Immature natural killer cell (primary cell): Measurements from ENCODE around the gene KLHL26. TPM values are rescaled to one million over a fixed set of nuclear protein-coding genes. Genes with fewer than 3 reads are reported as not detected.
"Not testable (repeated sequence)": the region's sequence is repeated elsewhere in the genome, so short reads cannot be mapped to it uniquely, and the experiment has no call there.

ENCODE experiments used
- DNase-seq, 3 donors: peaks; one replicate each; pipeline ENCODE4 v3.0.0; 2022; ENCODE audit warnings: mixed read lengths in 1 of 3
- H3K27ac Mint-ChIP-seq, 6 donors: one replicate each; pipeline ENCODE4 v1.8.0; 2020; ENCODE audit warnings: mixed read lengths in 6 of 6, mild to moderate bottlenecking in 5 of 6, inconsistent platforms in 4 of 6, moderate library complexity in 3 of 6
- H3K27me3 Mint-ChIP-seq, 3 donors: one replicate each; pipeline ENCODE4 v1.8.0; 2020 to 2021; ENCODE audit warnings: low read depth in 3 of 3, mild to moderate bottlenecking in 3 of 3, mixed read lengths in 3 of 3, moderate library complexity in 3 of 3, inconsistent platforms in 1 of 3
- H3K36me3 Mint-ChIP-seq, 3 donors: one replicate each; pipeline ENCODE4 v1.8.0; 2020; ENCODE audit warnings: mixed read lengths in 3 of 3, inconsistent platforms in 2 of 3, mild to moderate bottlenecking in 2 of 3
- H3K4me1 Mint-ChIP-seq, 2 donors: one replicate each; pipeline ENCODE4 v1.8.0; 2020; ENCODE audit warnings: inconsistent platforms in 2 of 2, mild to moderate bottlenecking in 2 of 2, mixed read lengths in 2 of 2, moderate library complexity in 1 of 2
- H3K4me3 Mint-ChIP-seq, 5 donors: one replicate each; pipeline ENCODE4 v1.8.0; 2020; ENCODE audit warnings: mild to moderate bottlenecking in 5 of 5, mixed read lengths in 5 of 5, inconsistent platforms in 3 of 5, moderate library complexity in 3 of 5
- H3K9me3 Mint-ChIP-seq, 6 donors: one replicate each; pipeline ENCODE4 v1.8.0; 2020; ENCODE audit warnings: mild to moderate bottlenecking in 6 of 6, mixed read lengths in 6 of 6, inconsistent platforms in 4 of 6, moderate library complexity in 3 of 6
- polyA plus RNA-seq, 3 donors: library from polyadenylated mRNA; unstranded; fragments of 300-500 nt; fragmentation: Illumina TruSeq; gene quantifications; one replicate each; pipeline ENCODE4 v1.2.3, GENCODE V29; 2021

Gene KLHL26
- polyA plus RNA-seq, 3 donors from 2014 or later: 1.6 to 4.8 (median 4.5) TPM

DNA sequence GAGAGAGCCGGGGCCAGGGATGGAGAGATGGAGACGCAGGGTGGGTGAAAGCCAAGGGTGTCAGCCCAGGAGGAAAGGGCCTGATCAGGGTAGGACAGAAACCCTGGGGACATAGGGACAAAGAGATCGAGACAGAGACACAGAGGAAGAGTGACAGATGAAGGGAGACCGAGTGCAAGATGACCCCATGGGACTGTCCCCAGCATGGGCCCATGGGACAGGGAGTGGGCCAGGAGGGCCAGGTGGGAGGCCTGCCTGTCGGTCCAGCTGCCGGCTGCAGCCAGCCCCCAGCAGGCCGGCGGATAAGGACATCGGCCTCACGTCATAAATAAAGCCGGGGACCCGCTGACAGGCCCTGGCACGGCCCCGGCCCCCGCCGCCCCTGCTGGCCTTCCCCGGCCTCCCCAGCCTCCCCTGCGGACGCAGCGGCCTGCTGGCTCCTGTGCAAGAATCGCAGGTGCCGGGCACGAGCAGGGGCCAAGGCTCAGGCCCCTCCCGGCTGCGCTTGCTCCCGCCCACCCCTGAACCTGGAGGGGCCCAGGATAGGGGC, 41.9 kb upstream of the KLHL26 start:
- H3K4me3 Mint-ChIP-seq: peak overlapping the region; percentile 79 to 86 (median 85)
- no peaks in the 10 kb centered on the region for H3K36me3 Mint-ChIP-seq
- DNase-seq: no peak
- H3K9me3 Mint-ChIP-seq: peaks cover 0 to 1% (median 0%) of the 10 kb centered on the region in 6 donors
- peak overlapping the region in 3 of 6 donors; percentile 78 to 86 (median 85) for H3K27ac Mint-ChIP-seq
- peaks cover 21 to 30% of the 10 kb centered on the region in 2 donors for H3K4me1 Mint-ChIP-seq
- peaks cover 2 to 6% (median 4%) of the 10 kb centered on the region in 3 donors for H3K27me3 Mint-ChIP-seq

DNA sequence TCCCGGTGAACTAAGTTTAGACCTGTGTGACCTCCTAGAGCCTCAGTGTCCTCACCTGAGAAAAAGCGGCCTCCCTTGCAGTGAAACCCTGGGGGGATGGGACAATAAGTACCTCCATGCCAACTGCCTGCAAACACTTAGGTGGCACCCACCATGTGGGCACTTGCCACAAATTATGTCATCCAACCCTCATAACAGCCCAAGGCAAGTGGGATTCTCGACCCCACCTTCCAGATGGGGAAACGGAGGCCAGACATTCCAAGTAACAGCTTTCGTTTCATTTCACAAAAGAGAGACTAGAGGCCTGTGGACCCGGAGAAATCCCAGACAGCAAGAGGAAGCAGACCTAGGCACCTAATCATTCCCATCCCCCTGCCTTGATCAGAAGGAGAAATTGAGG, 41.4 kb upstream of the KLHL26 start:
- peak overlapping the region in 1 of 6 donors; percentile 31 for H3K27ac Mint-ChIP-seq
- peaks cover 0 to 1% (median 0%) of the 10 kb centered on the region in 6 donors for H3K9me3 Mint-ChIP-seq
- no peak for DNase-seq
- H3K4me3 Mint-ChIP-seq: peak overlapping the region; percentile 33 to 63 (median 58)
- peaks cover 2 to 4% (median 4%) of the 10 kb centered on the region in 3 donors for H3K27me3 Mint-ChIP-seq
- no peaks in the 10 kb centered on the region for H3K36me3 Mint-ChIP-seq
- peaks cover 17 to 25% of the 10 kb centered on the region in 2 donors for H3K4me1 Mint-ChIP-seq

DNA sequence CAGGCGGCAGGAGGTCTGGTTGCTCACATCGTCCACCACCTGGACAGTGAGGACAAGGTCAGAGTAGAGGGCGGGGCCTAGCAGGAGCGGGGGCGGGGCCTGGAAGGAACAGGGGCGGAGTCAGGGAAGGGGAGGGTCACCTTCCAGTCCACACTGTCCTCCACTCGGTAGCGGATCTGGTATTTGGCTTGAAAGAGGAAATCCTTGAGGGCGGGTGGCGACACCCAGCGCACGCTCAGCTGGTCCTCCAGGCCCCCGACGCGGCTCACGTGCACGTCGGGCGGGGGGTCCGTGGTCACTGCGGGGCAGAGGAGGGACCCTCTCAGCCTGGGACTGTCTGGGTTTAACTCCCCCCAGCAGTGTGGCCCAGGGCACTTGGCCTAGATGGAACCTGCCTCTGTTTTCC, 40.1 kb upstream of the KLHL26 start:
- Mint-ChIP-seq H3K9me3 (peaks cover 0 to 1% (median 0%) of the 10 kb centered on the region in 6 donors), H3K4me3 (peak overlapping the region in 1 of 5 donors; percentile 9), H3K4me1 (peaks cover 11 to 17% of the 10 kb centered on the region in 2 donors), H3K36me3 (no peaks in the 10 kb centered on the region), H3K27ac (no peak overlapping the region), H3K27me3 (peaks cover 2 to 4% (median 3%) of the 10 kb centered on the region in 3 donors)
- no peak for DNase-seq

DNA sequence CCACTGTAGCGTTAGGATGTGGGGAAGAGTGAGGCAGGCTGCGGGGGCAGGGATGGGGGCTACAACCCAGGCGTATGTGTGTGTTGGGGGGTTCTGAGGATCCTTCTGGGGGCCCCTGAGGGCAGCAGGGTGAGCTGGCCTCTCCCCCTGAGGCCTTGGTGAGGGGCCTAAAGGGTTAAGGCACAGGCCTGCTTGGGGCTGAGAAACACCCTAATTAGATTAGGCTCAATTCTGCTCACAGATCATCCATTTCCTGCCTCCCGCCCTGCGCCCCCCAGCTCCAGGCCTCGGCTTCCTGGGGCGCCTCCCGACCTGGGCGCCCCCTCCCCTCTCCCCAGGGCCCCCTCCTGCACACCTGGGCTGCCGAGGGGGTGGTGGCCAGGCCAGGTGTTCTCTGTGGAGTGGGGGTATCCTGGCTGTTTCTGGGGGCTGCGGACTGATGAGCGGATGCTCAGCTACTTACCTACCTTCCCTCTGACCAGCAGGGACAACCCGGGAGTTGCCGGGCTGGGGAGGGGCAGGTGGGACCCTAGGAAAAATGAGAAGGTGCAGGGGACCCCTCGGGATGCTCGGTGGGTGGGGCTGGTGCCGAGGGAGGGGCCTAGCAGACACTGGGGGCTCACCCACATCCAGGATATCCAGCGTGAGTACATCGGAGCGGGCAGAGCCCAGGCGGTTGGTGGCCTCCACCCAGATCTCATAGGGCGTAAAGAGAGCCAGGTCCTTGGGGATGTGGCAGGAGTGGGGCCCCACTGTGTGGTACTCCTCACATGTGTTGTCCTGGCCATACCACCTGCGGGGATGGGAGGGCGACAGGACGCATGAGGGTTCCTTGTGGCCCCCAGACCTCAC, 38.8 kb upstream of the KLHL26 start:
- Mint-ChIP-seq H3K27me3 (peaks cover 3 to 13% (median 11%) of the 10 kb centered on the region in 3 donors), H3K4me1 (peaks cover 11 to 17% of the 10 kb centered on the region in 2 donors), H3K36me3 (no peaks in the 10 kb centered on the region), H3K27ac (no peak overlapping the region), H3K9me3 (peaks cover 0 to 2% (median 0%) of the 10 kb centered on the region in 6 donors), H3K4me3 (no peak overlapping the region)
- DNase-seq: no peak

DNA sequence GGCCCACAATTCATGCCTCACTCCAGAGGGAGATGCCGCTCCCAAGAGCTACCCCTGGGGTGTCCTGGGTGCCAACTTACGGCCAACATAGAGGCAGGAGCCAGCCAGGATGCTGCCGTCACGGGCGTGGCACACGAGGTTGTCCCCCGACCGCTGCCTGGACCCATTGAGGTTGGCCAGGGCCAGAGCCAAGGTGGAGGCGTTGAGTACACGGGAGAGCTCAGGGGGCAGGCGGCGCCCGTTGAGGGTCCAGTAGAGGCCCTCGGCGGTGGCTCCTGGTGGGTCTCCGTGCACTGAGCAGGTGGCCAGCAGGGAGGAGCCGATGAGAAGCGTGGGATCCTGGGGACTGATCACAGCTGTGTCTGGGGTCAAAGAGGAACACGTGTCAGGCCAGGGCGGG, 37.3 kb upstream of the KLHL26 start:
- Mint-ChIP-seq H3K9me3 (peaks cover 0 to 3% (median 0%) of the 10 kb centered on the region in 6 donors), H3K27ac (no peak overlapping the region), H3K4me1 (peaks cover 7 to 10% of the 10 kb centered on the region in 2 donors), H3K4me3 (no peak overlapping the region), H3K36me3 (no peaks in the 10 kb centered on the region), H3K27me3 (peaks cover 6 to 15% (median 14%) of the 10 kb centered on the region in 3 donors)
- no peak for DNase-seq

DNA sequence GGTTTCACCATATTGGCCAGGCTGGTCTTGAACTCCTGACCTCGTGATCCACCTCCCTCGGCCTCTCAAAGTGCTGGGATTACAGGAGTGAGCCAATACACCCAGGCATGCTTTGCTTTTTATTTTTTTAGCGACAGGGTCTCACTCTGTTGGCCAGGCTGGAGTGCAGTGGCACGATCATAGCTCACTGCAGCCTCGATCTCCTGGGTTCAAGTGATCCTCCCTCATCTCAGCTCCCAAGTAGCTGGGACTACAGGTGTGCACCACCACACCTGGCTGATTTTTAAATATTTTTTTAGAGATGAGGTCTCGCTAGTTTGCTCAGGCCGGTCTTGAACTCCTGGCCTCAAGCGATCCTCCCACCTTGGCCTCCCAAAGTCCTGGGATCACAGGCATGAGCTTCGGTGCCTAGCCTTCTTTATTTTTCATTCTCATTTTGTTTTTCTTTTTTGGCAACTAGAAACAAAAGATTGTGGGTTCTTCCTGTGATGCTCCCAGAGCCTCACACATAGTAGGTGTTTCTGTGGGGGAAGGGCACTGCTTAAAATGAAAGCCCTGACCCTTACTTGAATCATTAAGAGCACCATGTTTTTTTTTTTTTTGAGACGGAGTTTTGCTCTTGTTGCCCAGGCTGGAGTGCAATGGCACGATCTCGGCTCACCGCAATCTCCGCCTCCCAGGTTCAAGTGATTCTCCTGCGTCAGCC, 36.0 kb upstream of the KLHL26 start:
- H3K4me3 Mint-ChIP-seq, H3K36me3 Mint-ChIP-seq, H3K9me3 Mint-ChIP-seq, H3K4me1 Mint-ChIP-seq, H3K27ac Mint-ChIP-seq, DNase-seq: not testable (repeated sequence)
- H3K27me3 Mint-ChIP-seq: peaks cover 11 to 19% (median 14%) of the 10 kb centered on the region in 3 donors

GRCh38 chr19:18601875-18602274, 35.0 kb upstream of the KLHL26 start:
- H3K36me3 Mint-ChIP-seq: no peaks in the 10 kb centered on the region
- no peak for DNase-seq
- H3K27me3 Mint-ChIP-seq: peaks cover 11 to 19% (median 14%) of the 10 kb centered on the region in 3 donors
- H3K9me3 Mint-ChIP-seq: peaks cover 0 to 3% (median 0%) of the 10 kb centered on the region in 6 donors
- peaks cover 0 to 3% of the 10 kb centered on the region in 2 donors for H3K4me1 Mint-ChIP-seq
- H3K4me3 Mint-ChIP-seq: no peak overlapping the region
- H3K27ac Mint-ChIP-seq: no peak overlapping the region

- Mint-ChIP-seq H3K27me3 (peaks cover 11 to 24% (median 16%) of the 10 kb centered on the region in 3 donors), H3K36me3 (no peaks in the 10 kb centered on the region), H3K4me1 (peaks cover 0 to 3% of the 10 kb centered on the region in 2 donors), H3K27ac (no peak overlapping the region), H3K9me3 (peaks cover 0 to 3% (median 0%) of the 10 kb centered on the region in 6 donors), H3K4me3 (peak overlapping the region in 1 of 5 donors; percentile 29)
- no peak for DNase-seq
Observed at GRCh38 chr19:18603255-18603957, 33.4 kb upstream of the KLHL26 start.

- Mint-ChIP-seq H3K4me1 (peaks cover 0 to 3% of the 10 kb centered on the region in 2 donors), H3K36me3 (no peaks in the 10 kb centered on the region), H3K9me3 (peaks cover 0 to 3% (median 0%) of the 10 kb centered on the region in 6 donors), H3K27me3 (peaks cover 19 to 27% (median 20%) of the 10 kb centered on the region in 3 donors), H3K4me3 (no peak overlapping the region), H3K27ac (no peak overlapping the region)
- DNase-seq: no peak
Observed at GRCh38 chr19:18603958-18604819, 32.6 kb upstream of the KLHL26 start.

- Mint-ChIP-seq H3K27me3 (peaks cover 20 to 29% (median 22%) of the 10 kb centered on the region in 3 donors), H3K27ac (no peak overlapping the region), H3K4me3 (no peak overlapping the region), H3K36me3 (no peaks in the 10 kb centered on the region), H3K4me1 (peaks cover 0 to 3% of the 10 kb centered on the region in 2 donors), H3K9me3 (peaks cover 0 to 3% (median 0%) of the 10 kb centered on the region in 6 donors)
- no peak for DNase-seq
Observed at GRCh38 chr19:18604820-18605159, 32.0 kb upstream of the KLHL26 start.

GRCh38 chr19:18605196-18605545, 31.7 kb upstream of the KLHL26 start:
- Mint-ChIP-seq H3K4me3 (peak overlapping the region in 1 of 5 donors; percentile 55), H3K27ac (no peak overlapping the region)

GRCh38 chr19:18605546-18606280, 31.1 kb upstream of the KLHL26 start:
- peak overlapping the region in 1 of 5 donors; percentile 55 for H3K4me3 Mint-ChIP-seq
- H3K4me1 Mint-ChIP-seq: peaks cover 0 to 3% of the 10 kb centered on the region in 2 donors
- H3K9me3 Mint-ChIP-seq: peaks cover 0 to 3% (median 0%) of the 10 kb centered on the region in 6 donors
- no peak overlapping the region for H3K27ac Mint-ChIP-seq
- no peaks in the 10 kb centered on the region for H3K36me3 Mint-ChIP-seq
- H3K27me3 Mint-ChIP-seq: peaks cover 20 to 29% (median 22%) of the 10 kb centered on the region in 3 donors
- no peak for DNase-seq

More at GRCh38 chr19:18605196-18605545, 31.7 kb upstream of the KLHL26 start:
- DNase-seq: no peak
- Mint-ChIP-seq H3K9me3 (peaks cover 0 to 3% (median 0%) of the 10 kb centered on the region in 6 donors), H3K36me3 (no peaks in the 10 kb centered on the region), H3K27me3 (peaks cover 20 to 29% (median 22%) of the 10 kb centered on the region in 3 donors), H3K4me1 (peaks cover 0 to 3% of the 10 kb centered on the region in 2 donors)
